IPS DF 4.7 (cell line): Measurements from ENCODE around the gene DEDD.

Experiments
- DNase-seq: peaks from one replicate; pipeline ENCODE4 v3.0.0-alpha.2; 2013; ENCODE audit warnings: low spot score; ENCODE audit errors: extremely low read depth

DEDD gene

GRCh38 chr1:161076410-161076809, 56.1 kb downstream of the DEDD start:
- DNase-seq: no peak

- no peak for DNase-seq
These were observed 57.6 kb downstream of the DEDD start for GRCh38 chr1:161074676-161075368.

GRCh38 chr1:161073474-161074121, 58.9 kb downstream of the DEDD start:
- no peak for DNase-seq

GRCh38 chr1:161072751-161073449, 59.6 kb downstream of the DEDD start:
- DNase-seq: no peak

GRCh38 chr1:161071886-161072371, 60.5 kb downstream of the DEDD start:
- no peak for DNase-seq
